Kidney epithelial cell (primary cell): ENCODE measurements around the gene TMEM259. TPM values are rescaled to one million over a fixed set of nuclear protein-coding genes. Genes with fewer than 3 reads are reported as not detected.
A peak's percentile ranks its signal among the peaks of the same experiment; 100 is the strongest.

Experiments
- DNase-seq: peaks from one replicate; pipeline ENCODE4 v3.0.0-alpha.2; 2010; ENCODE audit warnings: low read depth
- H3K27me3 ChIP-seq: 2 replicates; pipeline ENCODE4 v1.6.0; 2011; ENCODE audit warnings: low read length; ENCODE audit not compliant: control insufficient read depth, insufficient read depth
- H3K36me3 ChIP-seq: 2 replicates; pipeline ENCODE4 v1.5.1; 2011; ENCODE audit warnings: low read length; ENCODE audit not compliant: control insufficient read depth, insufficient read depth
- H3K4me3 ChIP-seq: 2 replicates; pipeline ENCODE4 v1.5.1; 2011; ENCODE audit warnings: low read depth, mild to moderate bottlenecking, control low read depth, low read length
- total RNA-seq: library from RNA; depleted of rRNA; stranded (reverse); fragments of >200 nt; gene quantifications from 2 replicates; pipeline ENCODE4 v1.2.3, GENCODE V29; 2015
- TF ChIP-seq, protein P1 (sequence below): IDR thresholded peaks from 2 replicates; pipeline ENCODE4 v1.5.1; 2011; ENCODE audit warnings: mild to moderate bottlenecking, moderate library complexity, low read length, control low read depth, inconsistent platforms; ENCODE audit not compliant: insufficient read depth, poor library complexity, severe bottlenecking

TMEM259 gene
- total RNA-seq, 1 donor from 2014 or later = 204 TPM

DNA sequence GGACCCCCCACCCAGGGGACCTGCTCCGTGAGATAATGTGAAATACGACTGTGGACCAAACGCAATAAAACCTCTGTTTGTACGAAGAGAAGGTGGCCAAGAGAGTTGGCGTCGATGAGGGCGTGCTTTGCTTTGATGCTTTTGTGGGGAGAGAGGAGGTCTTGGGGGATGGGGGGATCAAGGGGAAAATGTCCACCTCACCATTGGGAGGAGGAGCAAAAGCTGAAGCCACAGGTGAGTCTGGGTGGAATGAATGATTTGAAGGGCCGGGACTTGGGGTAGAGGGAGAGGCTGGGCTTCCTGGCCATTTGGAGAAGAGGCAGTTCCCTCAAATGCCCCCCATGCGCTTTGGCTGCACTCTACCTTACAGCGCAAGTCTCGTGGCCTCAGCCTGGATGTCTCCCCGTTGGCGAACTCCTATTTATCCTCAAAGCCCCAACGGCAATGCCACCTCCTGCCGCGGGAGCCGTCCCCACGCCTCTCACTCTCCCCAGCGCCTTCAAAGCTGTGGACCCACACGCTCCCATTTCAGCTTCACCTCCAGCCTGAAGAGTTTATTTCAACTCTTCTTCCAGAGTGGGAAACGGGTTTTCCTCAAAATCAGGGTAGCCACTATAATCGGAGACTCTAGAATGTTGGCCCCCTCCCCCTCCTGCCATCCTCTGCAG lies 18.2 kb upstream of the TMEM259 start:
- Histone ChIP-seq H3K4me3 (no peak overlapping the region), H3K36me3 (peaks cover 4% of the 10 kb centered on the region), H3K27me3 (no peaks in the 10 kb centered on the region)
- TF ChIP-seq, protein P1, sequence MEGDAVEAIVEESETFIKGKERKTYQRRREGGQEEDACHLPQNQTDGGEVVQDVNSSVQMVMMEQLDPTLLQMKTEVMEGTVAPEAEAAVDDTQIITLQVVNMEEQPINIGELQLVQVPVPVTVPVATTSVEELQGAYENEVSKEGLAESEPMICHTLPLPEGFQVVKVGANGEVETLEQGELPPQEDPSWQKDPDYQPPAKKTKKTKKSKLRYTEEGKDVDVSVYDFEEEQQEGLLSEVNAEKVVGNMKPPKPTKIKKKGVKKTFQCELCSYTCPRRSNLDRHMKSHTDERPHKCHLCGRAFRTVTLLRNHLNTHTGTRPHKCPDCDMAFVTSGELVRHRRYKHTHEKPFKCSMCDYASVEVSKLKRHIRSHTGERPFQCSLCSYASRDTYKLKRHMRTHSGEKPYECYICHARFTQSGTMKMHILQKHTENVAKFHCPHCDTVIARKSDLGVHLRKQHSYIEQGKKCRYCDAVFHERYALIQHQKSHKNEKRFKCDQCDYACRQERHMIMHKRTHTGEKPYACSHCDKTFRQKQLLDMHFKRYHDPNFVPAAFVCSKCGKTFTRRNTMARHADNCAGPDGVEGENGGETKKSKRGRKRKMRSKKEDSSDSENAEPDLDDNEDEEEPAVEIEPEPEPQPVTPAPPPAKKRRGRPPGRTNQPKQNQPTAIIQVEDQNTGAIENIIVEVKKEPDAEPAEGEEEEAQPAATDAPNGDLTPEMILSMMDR = no peak
- no peak for DNase-seq

DNA sequence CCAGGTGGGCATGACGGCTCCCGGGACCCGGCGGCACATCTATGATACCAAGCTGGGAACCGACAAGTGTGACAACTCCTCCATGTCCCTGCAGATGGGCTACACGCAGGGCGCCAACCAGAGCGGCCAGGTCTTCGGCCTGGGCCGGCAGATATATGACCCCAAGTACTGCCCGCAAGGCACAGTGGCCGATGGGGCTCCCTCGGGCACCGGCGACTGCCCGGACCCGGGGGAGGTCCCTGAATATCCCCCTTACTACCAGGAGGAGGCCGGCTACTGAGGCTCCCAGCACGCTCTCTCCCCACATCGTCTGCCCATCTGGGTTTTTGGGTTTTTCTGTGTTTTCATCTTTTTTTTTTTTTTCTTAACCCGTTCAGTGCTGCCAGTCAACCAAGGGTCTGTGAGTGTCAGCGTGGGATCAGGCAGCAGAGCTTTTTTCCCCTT lies 16.7 kb upstream of the TMEM259 start:
- Histone ChIP-seq H3K27me3 (no peaks in the 10 kb centered on the region), H3K4me3 (no peak overlapping the region), H3K36me3 (peaks cover 4% of the 10 kb centered on the region)
- no peak for DNase-seq
- TF ChIP-seq, protein P1 = no peak

DNA sequence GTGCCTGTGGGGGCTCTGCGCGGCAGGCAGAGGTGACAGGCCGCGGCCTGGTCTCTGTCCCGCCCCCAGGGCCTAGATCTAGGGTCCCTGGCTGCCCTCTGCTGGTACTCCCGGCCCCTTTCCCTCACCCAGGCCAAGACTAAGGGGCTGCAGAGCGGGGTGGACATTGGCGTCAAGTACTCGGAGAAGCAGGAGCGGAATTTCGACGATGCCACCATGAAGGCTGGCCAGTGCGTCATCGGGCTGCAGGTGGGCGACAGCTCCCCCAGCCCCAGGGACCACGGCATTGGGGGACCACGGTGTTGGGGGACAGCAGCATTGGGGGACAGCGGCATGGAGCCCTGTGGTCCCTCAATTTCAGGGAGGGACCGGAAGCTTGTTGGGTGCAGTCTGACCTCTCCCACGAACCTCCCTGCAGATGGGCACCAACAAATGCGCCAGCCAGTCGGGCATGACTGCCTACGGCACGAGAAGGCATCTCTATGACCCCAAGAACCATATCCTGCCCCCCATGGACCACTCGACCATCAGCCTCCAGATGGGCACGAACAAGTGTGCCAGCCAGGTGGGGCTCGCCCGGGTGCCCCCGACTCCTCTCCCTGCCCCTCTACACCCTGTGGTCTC lies 15.2 kb upstream of the TMEM259 start:
- no peak overlapping the region for H3K4me3 ChIP-seq
- no peaks in the 10 kb centered on the region for H3K27me3 ChIP-seq
- DNase-seq = no peak
- H3K36me3 ChIP-seq = peaks cover 6% of the 10 kb centered on the region
- TF ChIP-seq, protein P1 = no peak

DNA sequence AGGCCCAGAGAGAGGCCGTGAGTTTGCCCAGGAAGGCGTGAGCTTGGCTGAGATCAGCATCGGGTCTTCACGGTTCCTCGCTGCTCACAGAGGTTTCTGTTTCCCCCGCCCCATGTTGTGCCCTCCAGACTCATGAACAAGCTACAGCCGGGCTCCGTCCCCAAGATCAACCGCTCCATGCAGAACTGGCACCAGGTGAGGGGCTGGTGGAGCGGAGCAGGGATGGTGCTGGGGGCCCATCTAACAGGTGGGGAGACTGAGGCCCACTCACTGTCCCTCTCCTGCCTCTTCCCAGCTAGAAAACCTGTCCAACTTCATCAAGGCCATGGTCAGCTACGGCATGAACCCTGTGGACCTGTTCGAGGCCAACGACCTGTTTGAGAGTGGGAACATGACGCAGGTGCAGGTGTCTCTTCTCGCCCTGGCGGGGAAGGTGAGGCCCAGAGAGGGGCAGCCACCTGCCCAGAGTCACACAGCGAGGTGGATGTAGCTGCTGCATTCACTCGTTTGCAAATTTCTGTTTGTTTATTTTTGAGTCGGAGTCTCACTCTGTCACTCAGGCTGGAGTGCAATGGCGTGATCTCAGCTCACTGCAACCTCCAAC lies 11.4 kb upstream of the TMEM259 start:
- H3K27me3 ChIP-seq = no peaks in the 10 kb centered on the region
- no peak overlapping the region for H3K4me3 ChIP-seq
- peaks cover 6% of the 10 kb centered on the region for H3K36me3 ChIP-seq
- TF ChIP-seq, protein P1 = no peak
- no peak for DNase-seq

DNA sequence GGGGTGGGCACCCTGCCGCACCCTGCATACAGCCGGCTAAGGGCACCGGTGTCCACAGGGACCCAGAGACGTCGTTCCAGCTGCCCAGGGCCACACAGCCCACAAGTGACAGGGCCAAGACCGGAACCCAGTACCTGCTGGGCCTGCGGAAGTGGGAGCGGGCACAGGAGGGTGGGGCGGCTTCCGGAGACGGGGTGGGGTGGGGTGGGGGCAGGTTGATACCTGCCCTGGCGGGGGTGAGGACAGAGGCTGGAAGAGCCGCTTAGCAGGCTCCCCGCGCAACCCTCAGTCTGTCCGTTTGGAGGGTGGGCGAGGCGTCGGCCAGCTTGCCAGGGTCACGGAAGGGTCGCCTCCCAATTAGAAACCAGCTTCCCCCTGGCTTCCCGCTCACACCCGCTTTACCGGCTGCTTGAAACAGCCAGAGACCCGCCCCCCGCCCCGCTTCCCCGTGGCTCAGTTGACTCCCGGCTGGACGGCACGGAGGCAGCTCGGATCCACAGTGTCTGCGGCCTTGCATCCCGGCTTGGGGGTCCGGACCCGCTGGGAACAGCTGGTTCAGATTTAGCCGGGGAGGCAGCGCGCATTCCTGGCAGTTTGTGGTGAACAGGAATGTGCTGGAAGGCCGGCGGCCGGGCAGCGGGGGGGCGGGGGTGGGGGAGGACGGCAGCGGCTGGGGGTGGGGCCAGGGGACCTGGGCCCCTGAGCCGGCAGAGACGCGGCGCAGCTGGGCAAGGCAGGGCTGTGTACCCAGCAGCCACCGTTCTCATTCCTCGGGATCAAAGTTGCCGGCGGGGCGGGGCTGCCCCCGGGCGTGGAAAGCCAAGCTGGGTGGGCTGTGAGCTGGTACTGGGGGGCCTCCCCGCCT lies 7.4 kb upstream of the TMEM259 start:
- Histone ChIP-seq H3K4me3 (peak overlapping the region; percentile 97), H3K36me3 (peaks cover 3% of the 10 kb centered on the region), H3K27me3 (no peaks in the 10 kb centered on the region)
- peak; percentile 66 for DNase-seq
- TF ChIP-seq, protein P1 = no peak
